K562 (cell line): ENCODE results near the gene MPLKIP. TPM values are rescaled to one million over a fixed set of nuclear protein-coding genes. Genes with fewer than 3 reads are reported as not detected.

Source experiments
- EGR1 ChIP-seq: fragments of 450-650 bp; conservative IDR thresholded peaks from 2 replicates; pipeline ENCODE4 v1.6.1; 2017; ENCODE audit warnings: mild to moderate bottlenecking
- HNRNPK ChIP-seq: fragments of 200-400 bp; formaldehyde crosslinking; IDR thresholded peaks from one replicate; pipeline ENCODE4 v1.6.1; 2018; ENCODE audit warnings: mild to moderate bottlenecking, low read depth, low read length; ENCODE audit not compliant: poor library complexity, severe bottlenecking
- ID3 ChIP-seq, 2 experiments: fragments of 250-450 bp in 1 of 2; fragments of 450-650 bp in 1 of 2; sonication (Bioruptor Pico) in 1 of 2; IDR thresholded peaks; 2 replicates each; pipeline versions ENCODE4 v1.6.1 to v1.8.0; 2016 to 2021; ENCODE audit warnings: mild to moderate bottlenecking in 2 of 2, moderate library complexity in 2 of 2, missing compliant biosample characterization in 1 of 2, missing genetic modification characterization in 1 of 2
- MGA ChIP-seq: fragments of 450-650 bp; IDR thresholded peaks from 2 replicates; pipeline ENCODE4 v1.6.1; 2016; ENCODE audit warnings: mild to moderate bottlenecking, moderate library complexity
- NRF1 ChIP-seq, 2 experiments: fragments of 450-650 bp; IDR thresholded peaks in 1 of 2; conservative IDR thresholded peaks in 1 of 2; 2 replicates each; pipeline ENCODE4 v1.6.1; 2014; ENCODE audit warnings: mild to moderate bottlenecking in 2 of 2
- SMARCB1 ChIP-seq: IDR thresholded peaks from 2 replicates; pipeline ENCODE4 v1.6.1; 2011; ENCODE audit warnings: improper control_type of control experiment, low read depth; ENCODE audit not compliant: insufficient read length
- SMARCC2 ChIP-seq: fragments of 450-650 bp; IDR thresholded peaks from 2 replicates; pipeline ENCODE4 v1.6.1; 2017; ENCODE audit warnings: antibody characterized with exemption, moderate library complexity, mild to moderate bottlenecking, low read depth
- U2AF2 ChIP-seq: fragments of 200-400 bp; formaldehyde crosslinking; optimal IDR thresholded peaks from 2 replicates; pipeline ENCODE3; 2017; ENCODE audit warnings: low read depth, mild to moderate bottlenecking, low read length
- ZKSCAN3 ChIP-seq: fragments of 250-450 bp; sonication (Bioruptor Pico); IDR thresholded peaks from 2 replicates; pipeline ENCODE4 v1.4.0; 2020
- ZNF449 ChIP-seq: fragments of 250-450 bp; sonication (Bioruptor Pico); IDR thresholded peaks from 2 replicates; pipeline ENCODE4 v1.8.0; 2022; ENCODE audit warnings: moderate library complexity, mild to moderate bottlenecking, inconsistent platforms
- ZNF57 ChIP-seq: fragments of 450-650 bp; formaldehyde crosslinking; IDR thresholded peaks from 2 replicates; pipeline ENCODE4 v1.4.0; 2020; ENCODE audit warnings: mild to moderate bottlenecking, moderate library complexity
- polyA plus RNA-seq, 8 experiments: library from polyadenylated mRNA; depleted of rRNA in 4 of 8; stranded (reverse) in 5 of 8; unstranded in 3 of 8; fragments of >200 nt; fragmentation: Nextera tagmentation in 2 of 8; fragmentation: Illumina TruSeq in 1 of 8; extraction: Ambion mirVana in 2 of 8; extraction: Trizol in 1 of 8; gene quantifications; 2 replicates each; pipeline versions ENCODE4 v1.2.1 to v1.2.3, GENCODE V29; 2011 to 2014; ENCODE audit warnings: inconsistent platforms in 1 of 8, missing spikeins in 1 of 8
- total RNA-seq, 7 experiments: library from RNA; depleted of rRNA in 6 of 7; stranded (reverse); fragments of >200 nt in 6 of 7; fragmentation: Illumina TruSeq in 2 of 7; extraction: Trizol in 2 of 7; gene quantifications; 2 replicates each; pipeline versions ENCODE4 v1.2.1 to v1.2.3, GENCODE V29; 2011 to 2021; ENCODE audit warnings: low replicate concordance in 1 of 7

Gene MPLKIP
- total and polyA plus RNA-seq, 9 of the 15 experiments (the other 6 are each of a cell fraction or from before 2014, with no cell fraction given), result 5.6 to 127 (median 44.2) TPM

- TF ChIP-seq MGA, result no peak
- no peak for TF ChIP-seq HNRNPK
- TF ChIP-seq SMARCB1, result no peak
- no peak for TF ChIP-seq SMARCC2
- no peak for TF ChIP-seq ZKSCAN3 (CRISPR knock-in tag)
- TF ChIP-seq ZNF57, result no peak
- no peak for TF ChIP-seq ID3 (CRISPR knock-in tag; IDR thresholded peaks at IDR 0.05)
- no peak for TF ChIP-seq ID3 (tag; IDR thresholded peaks at IDR 0.05)
- no peak for TF ChIP-seq EGR1
- TF ChIP-seq U2AF2, result no peak
- no peak for TF ChIP-seq ZNF449 (CRISPR knock-in tag)
- TF ChIP-seq NRF1 (conservative IDR thresholded peaks at IDR 0.05 in 1 of 2, IDR thresholded peaks at IDR 0.05 in 1 of 2), result no peak
These were observed 28.1 kb upstream of the MPLKIP start (continued) for GRCh38 chr7:40162516-40162915.
